Measurements from ENCODE around the gene MYO1B.

DNA sequence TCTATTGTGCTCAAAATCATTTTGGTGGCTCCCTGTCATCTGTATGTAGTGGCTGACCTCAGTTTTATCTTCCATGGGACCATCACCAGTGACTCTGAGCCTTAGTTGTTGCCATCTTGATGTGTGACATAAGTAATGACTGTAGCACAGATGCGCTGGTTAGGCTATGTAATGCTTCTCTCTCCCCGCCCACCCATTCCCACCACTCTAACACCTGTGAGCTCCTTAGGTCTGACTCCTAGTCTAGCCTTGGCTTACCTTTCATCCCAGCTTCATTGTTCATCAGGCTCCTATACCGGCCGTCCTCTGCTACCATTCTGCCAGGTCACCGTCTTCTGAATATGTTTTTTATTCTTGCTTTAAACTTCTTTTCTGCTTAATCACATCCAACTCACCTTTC, 17.2 kb downstream of the MYO1B start:
- TF ChIP-seq EZH2phosphoT487 (conservative IDR thresholded peaks at IDR 0.05; ENCODE audit: low read length) = no peak
- TF ChIP-seq, protein P1, sequence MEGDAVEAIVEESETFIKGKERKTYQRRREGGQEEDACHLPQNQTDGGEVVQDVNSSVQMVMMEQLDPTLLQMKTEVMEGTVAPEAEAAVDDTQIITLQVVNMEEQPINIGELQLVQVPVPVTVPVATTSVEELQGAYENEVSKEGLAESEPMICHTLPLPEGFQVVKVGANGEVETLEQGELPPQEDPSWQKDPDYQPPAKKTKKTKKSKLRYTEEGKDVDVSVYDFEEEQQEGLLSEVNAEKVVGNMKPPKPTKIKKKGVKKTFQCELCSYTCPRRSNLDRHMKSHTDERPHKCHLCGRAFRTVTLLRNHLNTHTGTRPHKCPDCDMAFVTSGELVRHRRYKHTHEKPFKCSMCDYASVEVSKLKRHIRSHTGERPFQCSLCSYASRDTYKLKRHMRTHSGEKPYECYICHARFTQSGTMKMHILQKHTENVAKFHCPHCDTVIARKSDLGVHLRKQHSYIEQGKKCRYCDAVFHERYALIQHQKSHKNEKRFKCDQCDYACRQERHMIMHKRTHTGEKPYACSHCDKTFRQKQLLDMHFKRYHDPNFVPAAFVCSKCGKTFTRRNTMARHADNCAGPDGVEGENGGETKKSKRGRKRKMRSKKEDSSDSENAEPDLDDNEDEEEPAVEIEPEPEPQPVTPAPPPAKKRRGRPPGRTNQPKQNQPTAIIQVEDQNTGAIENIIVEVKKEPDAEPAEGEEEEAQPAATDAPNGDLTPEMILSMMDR (IDR thresholded peaks at IDR 0.05; ENCODE audit: insufficient read depth, low read length, poor library complexity, severe bottlenecking) = no peak

Measured in SU-DHL-6 (cell line).